Liver (tissue), 3 donors: Measurements from ENCODE around the gene ASAH2B.
"Not testable (repeated sequence)": the region's sequence is repeated elsewhere in the genome, so short reads cannot be mapped to it uniquely, and the experiment has no call there.

Source experiments
- EGR1 ChIP-seq, 2 donors: IDR thresholded peaks; 2 replicates each; pipeline ENCODE4 v1.6.1; 2016 to 2018; ENCODE audit warnings: antibody characterized with exemption in 2 of 2, low read depth in 2 of 2
- GABPA ChIP-seq, 2 donors: IDR thresholded peaks in 1 of 2; conservative IDR thresholded peaks in 1 of 2; 2 replicates each; pipeline ENCODE4 v1.6.1; 2016; ENCODE audit warnings: antibody characterized with exemption in 2 of 2, mild to moderate bottlenecking in 1 of 2, moderate library complexity in 1 of 2
- HNF4A ChIP-seq, 2 donors: conservative IDR thresholded peaks; 2 replicates each; pipeline ENCODE4 v1.6.1; 2016; ENCODE audit warnings: antibody characterized with exemption in 2 of 2, mild to moderate bottlenecking in 2 of 2
- JUND ChIP-seq, 2 donors: IDR thresholded peaks; 2 replicates each; pipeline ENCODE4 v1.6.1; 2016; ENCODE audit warnings: antibody characterized with exemption in 2 of 2
- SP1 ChIP-seq: IDR thresholded peaks from 2 replicates; pipeline ENCODE4 v1.6.1; 2018; ENCODE audit warnings: antibody characterized with exemption, mild to moderate bottlenecking
- TAF1 ChIP-seq: conservative IDR thresholded peaks from 2 replicates; pipeline ENCODE4 v1.6.1; 2016; ENCODE audit warnings: antibody characterized with exemption, mild to moderate bottlenecking
- YY1 ChIP-seq: IDR thresholded peaks from 2 replicates; pipeline ENCODE4 v1.6.1; 2016; ENCODE audit warnings: antibody characterized with exemption, mild to moderate bottlenecking
- TF ChIP-seq, protein P1 (sequence below): IDR thresholded peaks from 2 replicates; pipeline ENCODE4 v1.6.1; 2016; ENCODE audit warnings: antibody characterized with exemption, mild to moderate bottlenecking
- TF ChIP-seq, protein P2 (sequence below): fragments of 150-350 bp; IDR thresholded peaks from 2 replicates; pipeline ENCODE4 v1.5.1; 2017; ENCODE audit warnings: improper control_type of control experiment, low read depth, low read length; ENCODE audit not compliant: missing input control
- TF ChIP-seq, protein P3 (sequence below): IDR thresholded peaks from 2 replicates; pipeline ENCODE4 v1.6.1; 2016; ENCODE audit warnings: antibody characterized with exemption
- TF ChIP-seq, protein P4 (sequence below): IDR thresholded peaks from 2 replicates; pipeline ENCODE4 v1.6.1; 2016; ENCODE audit warnings: antibody characterized with exemption
- donor health status: healthy.
- donor health status: healthy.

DNA sequence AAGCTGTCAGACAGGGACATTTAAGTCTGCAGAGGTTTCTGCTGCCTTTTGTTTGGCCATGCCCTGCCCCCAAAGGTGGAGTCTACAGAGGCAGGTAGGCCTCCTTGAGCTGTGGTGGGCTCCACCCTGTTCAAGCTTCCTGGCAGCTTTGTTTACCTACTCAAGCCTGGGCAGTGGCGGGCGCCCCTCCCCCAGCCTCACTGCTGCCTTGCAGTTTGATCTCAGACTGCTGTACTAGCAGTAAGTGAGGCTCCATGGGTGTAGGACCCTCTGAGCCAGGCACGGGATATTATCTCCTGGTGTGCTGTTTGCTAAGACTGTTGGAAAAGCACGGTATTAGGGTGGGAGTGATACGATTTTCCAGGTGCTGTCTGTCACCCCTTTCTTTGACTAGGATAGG lies 48.2 kb downstream of the ASAH2B start:
- TF ChIP-seq, protein P1, sequence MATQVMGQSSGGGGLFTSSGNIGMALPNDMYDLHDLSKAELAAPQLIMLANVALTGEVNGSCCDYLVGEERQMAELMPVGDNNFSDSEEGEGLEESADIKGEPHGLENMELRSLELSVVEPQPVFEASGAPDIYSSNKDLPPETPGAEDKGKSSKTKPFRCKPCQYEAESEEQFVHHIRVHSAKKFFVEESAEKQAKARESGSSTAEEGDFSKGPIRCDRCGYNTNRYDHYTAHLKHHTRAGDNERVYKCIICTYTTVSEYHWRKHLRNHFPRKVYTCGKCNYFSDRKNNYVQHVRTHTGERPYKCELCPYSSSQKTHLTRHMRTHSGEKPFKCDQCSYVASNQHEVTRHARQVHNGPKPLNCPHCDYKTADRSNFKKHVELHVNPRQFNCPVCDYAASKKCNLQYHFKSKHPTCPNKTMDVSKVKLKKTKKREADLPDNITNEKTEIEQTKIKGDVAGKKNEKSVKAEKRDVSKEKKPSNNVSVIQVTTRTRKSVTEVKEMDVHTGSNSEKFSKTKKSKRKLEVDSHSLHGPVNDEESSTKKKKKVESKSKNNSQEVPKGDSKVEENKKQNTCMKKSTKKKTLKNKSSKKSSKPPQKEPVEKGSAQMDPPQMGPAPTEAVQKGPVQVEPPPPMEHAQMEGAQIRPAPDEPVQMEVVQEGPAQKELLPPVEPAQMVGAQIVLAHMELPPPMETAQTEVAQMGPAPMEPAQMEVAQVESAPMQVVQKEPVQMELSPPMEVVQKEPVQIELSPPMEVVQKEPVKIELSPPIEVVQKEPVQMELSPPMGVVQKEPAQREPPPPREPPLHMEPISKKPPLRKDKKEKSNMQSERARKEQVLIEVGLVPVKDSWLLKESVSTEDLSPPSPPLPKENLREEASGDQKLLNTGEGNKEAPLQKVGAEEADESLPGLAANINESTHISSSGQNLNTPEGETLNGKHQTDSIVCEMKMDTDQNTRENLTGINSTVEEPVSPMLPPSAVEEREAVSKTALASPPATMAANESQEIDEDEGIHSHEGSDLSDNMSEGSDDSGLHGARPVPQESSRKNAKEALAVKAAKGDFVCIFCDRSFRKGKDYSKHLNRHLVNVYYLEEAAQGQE = not testable (repeated sequence)
- not testable (repeated sequence) for TF ChIP-seq JUND (IDR thresholded peaks at IDR 0.05); GABPA (IDR thresholded peaks at IDR 0.05 in 1 of 2, conservative IDR thresholded peaks at IDR 0.05 in 1 of 2); YY1; EGR1 (IDR thresholded peaks at IDR 0.05; ENCODE audit: low read depth in 2 of 2); SP1; TAF1; HNF4A (conservative IDR thresholded peaks at IDR 0.05)
- TF ChIP-seq, protein P2, sequence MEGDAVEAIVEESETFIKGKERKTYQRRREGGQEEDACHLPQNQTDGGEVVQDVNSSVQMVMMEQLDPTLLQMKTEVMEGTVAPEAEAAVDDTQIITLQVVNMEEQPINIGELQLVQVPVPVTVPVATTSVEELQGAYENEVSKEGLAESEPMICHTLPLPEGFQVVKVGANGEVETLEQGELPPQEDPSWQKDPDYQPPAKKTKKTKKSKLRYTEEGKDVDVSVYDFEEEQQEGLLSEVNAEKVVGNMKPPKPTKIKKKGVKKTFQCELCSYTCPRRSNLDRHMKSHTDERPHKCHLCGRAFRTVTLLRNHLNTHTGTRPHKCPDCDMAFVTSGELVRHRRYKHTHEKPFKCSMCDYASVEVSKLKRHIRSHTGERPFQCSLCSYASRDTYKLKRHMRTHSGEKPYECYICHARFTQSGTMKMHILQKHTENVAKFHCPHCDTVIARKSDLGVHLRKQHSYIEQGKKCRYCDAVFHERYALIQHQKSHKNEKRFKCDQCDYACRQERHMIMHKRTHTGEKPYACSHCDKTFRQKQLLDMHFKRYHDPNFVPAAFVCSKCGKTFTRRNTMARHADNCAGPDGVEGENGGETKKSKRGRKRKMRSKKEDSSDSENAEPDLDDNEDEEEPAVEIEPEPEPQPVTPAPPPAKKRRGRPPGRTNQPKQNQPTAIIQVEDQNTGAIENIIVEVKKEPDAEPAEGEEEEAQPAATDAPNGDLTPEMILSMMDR = not testable (repeated sequence)
- TF ChIP-seq, protein P3, sequence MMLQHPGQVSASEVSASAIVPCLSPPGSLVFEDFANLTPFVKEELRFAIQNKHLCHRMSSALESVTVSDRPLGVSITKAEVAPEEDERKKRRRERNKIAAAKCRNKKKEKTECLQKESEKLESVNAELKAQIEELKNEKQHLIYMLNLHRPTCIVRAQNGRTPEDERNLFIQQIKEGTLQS = not testable (repeated sequence)
- TF ChIP-seq, protein P4, sequence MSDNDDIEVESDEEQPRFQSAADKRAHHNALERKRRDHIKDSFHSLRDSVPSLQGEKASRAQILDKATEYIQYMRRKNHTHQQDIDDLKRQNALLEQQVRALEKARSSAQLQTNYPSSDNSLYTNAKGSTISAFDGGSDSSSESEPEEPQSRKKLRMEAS = not testable (repeated sequence)
